WERI-Rb-1 (cell line): Measurements from ENCODE around the gene BZW2.

Source experiments
- DNase-seq: peaks from one replicate; pipeline ENCODE4 v3.0.0-alpha.2; 2020
- H3K27ac ChIP-seq: fragments of 250-450 bp; sonication (Bioruptor Pico); 2 replicates; pipeline ENCODE4 v1.5.1; 2020; ENCODE audit warnings: mild to moderate bottlenecking, moderate library complexity
- H3K27me3 ChIP-seq: fragments of 250-450 bp; sonication (Bioruptor Pico); 2 replicates; pipeline ENCODE4 v1.5.1; 2021; ENCODE audit warnings: mild to moderate bottlenecking, low read depth, moderate library complexity; ENCODE audit not compliant: insufficient read depth, severe bottlenecking
- H3K36me3 ChIP-seq: fragments of 250-450 bp; sonication (Bioruptor Pico); 2 replicates; pipeline ENCODE4 v1.5.1; 2020; ENCODE audit warnings: mild to moderate bottlenecking, moderate library complexity
- H3K4me3 ChIP-seq: 2 replicates; pipeline ENCODE4 v1.5.1; 2011; ENCODE audit warnings: low read depth, mild to moderate bottlenecking, control low read depth, low read length
- H3K9me3 ChIP-seq: fragments of 250-450 bp; sonication (Bioruptor Pico); 2 replicates; pipeline ENCODE4 v1.5.1; 2021; ENCODE audit warnings: mild to moderate bottlenecking, moderate library complexity; ENCODE audit not compliant: severe bottlenecking
- TF ChIP-seq, protein P1 (sequence below): IDR thresholded peaks from 2 replicates; pipeline ENCODE4 v1.5.1; 2011; ENCODE audit warnings: low read depth, mild to moderate bottlenecking, control low read depth, inconsistent platforms, low read length

BZW2 gene

DNA sequence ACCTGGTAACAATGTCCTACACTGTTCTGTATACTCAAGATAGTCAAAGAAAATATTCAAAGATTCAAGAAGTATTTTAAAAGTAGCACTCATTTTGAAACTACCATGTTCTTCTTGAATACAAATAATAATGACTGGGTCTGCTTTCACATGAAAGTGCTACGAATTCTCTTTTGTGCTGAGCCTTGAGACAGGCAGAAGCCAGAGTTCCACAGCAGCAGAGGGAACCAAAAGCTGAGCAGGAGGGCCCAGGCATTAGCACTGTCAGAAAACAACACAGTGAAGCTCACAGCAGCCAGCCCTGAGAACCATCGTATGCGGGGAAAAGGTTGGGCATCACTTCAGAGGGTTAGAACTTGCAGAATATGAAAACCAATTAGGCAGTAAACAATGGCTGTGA lies 39.3 kb upstream of the BZW2 start:
- Histone ChIP-seq H3K9me3 (no peaks in the 10 kb centered on the region), H3K27ac (no peak overlapping the region), H3K27me3 (no peaks in the 10 kb centered on the region), H3K36me3 (peaks cover 21% of the 10 kb centered on the region), H3K4me3 (no peak overlapping the region)
- no peak for DNase-seq
- TF ChIP-seq, protein P1, sequence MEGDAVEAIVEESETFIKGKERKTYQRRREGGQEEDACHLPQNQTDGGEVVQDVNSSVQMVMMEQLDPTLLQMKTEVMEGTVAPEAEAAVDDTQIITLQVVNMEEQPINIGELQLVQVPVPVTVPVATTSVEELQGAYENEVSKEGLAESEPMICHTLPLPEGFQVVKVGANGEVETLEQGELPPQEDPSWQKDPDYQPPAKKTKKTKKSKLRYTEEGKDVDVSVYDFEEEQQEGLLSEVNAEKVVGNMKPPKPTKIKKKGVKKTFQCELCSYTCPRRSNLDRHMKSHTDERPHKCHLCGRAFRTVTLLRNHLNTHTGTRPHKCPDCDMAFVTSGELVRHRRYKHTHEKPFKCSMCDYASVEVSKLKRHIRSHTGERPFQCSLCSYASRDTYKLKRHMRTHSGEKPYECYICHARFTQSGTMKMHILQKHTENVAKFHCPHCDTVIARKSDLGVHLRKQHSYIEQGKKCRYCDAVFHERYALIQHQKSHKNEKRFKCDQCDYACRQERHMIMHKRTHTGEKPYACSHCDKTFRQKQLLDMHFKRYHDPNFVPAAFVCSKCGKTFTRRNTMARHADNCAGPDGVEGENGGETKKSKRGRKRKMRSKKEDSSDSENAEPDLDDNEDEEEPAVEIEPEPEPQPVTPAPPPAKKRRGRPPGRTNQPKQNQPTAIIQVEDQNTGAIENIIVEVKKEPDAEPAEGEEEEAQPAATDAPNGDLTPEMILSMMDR: no peak

DNA sequence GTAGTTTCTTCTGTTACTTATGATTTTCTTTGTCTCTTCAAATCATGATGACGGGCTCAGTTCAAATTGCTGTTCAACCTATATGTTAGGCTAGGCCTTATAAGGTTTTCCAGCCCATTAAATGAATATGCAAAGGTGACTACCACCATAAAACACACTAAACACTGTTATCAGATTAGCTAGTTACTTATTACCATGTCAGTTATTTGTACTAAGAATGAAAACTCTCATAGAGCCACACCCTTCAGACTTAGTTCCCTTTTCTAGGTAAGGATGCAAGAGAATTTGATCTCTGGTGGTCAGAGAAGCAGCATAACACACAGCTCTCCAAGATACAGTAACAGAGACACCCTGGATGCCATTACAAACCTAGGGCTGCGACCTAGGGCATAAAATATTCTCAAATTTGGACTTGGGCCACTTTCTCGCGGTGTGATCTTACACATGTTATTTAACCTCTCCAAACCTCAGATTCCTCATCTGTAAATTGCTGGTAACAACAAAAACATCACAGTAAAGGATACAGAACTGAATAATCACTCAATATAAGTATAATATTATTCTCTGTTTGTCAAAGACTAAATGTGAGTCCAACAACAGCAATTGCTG lies 36.0 kb upstream of the BZW2 start:
- DNase-seq: no peak
- Histone ChIP-seq H3K36me3 (peaks cover 8% of the 10 kb centered on the region; the same call in 1 of the 2 replicates), H3K4me3 (no peak overlapping the region), H3K27me3 (no peaks in the 10 kb centered on the region), H3K9me3 (no peaks in the 10 kb centered on the region), H3K27ac (no peak overlapping the region)
- TF ChIP-seq, protein P1: no peak

DNA sequence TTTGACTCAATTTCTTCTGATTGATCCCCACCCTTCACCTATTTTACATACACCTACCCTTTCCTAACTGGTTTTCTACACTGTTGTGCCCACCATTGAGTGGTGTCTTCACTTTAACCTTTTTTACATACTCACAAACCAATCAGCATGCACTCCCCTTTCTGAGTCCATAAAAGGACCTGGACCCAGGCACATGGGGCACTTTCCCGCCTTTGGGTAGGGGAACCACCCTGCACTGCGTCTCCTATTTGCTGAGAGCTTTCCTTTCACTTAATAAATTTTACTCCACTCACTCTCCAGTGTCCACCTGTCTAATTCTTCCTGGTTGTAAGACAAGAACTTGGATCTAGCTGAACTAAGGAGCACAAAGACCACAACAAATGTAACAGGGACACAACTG lies 34.3 kb upstream of the BZW2 start:
- H3K36me3 ChIP-seq: peaks cover 8% of the 10 kb centered on the region
- no peak overlapping the region for H3K4me3 ChIP-seq
- H3K27me3 ChIP-seq: no peaks in the 10 kb centered on the region
- no peak overlapping the region for H3K27ac ChIP-seq
- no peak for DNase-seq
- TF ChIP-seq, protein P1: no peak
- H3K9me3 ChIP-seq: no peaks in the 10 kb centered on the region

DNA sequence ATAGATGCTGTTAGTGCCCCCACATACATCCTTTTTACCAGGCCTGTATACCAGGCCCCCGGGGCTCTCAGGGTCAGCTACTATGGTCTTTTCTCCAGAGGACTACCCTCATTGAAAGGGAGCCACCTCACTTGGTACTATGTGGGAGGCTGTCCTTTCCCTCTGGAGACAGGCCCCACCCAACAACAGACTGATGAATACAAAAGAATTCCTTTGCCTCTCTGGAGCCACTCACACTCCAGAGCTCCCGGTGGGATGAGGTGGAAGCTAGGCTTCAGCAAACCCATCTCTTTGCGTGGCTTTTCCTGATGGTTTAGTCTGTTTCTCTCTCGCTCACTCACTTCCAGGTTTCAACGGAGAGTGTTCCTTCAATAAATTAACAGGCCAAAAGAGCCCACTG lies 30.8 kb upstream of the BZW2 start:
- no peak for DNase-seq
- H3K4me3 ChIP-seq: no peak overlapping the region
- H3K27ac ChIP-seq: no peak overlapping the region
- H3K36me3 ChIP-seq: peaks cover 4% of the 10 kb centered on the region
- H3K9me3 ChIP-seq: no peaks in the 10 kb centered on the region
- no peaks in the 10 kb centered on the region for H3K27me3 ChIP-seq
- TF ChIP-seq, protein P1: no peak

DNA sequence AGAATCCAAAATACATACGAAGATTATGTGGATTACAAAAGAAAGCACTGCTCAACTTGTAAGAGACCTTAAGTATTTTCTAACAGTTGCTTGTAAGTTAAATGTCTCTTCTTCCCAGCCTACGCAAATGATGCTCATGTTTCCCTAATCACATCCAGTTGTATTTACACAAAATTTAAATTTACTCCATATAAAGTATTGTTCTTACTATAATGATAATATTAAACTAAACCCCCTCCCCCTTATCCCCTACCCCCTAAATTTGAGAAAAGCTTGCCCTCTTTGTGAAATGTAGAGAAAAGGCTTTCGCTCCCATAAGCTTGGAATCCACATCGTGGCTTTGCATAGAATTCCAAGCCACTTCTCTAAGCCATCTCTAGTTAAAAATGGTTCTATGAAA lies 29.9 kb upstream of the BZW2 start:
- no peak overlapping the region for H3K4me3 ChIP-seq
- TF ChIP-seq, protein P1: no peak
- peaks cover 4% of the 10 kb centered on the region for H3K36me3 ChIP-seq
- H3K27me3 ChIP-seq: no peaks in the 10 kb centered on the region
- H3K9me3 ChIP-seq: no peaks in the 10 kb centered on the region
- no peak for DNase-seq
- no peak overlapping the region for H3K27ac ChIP-seq

DNA sequence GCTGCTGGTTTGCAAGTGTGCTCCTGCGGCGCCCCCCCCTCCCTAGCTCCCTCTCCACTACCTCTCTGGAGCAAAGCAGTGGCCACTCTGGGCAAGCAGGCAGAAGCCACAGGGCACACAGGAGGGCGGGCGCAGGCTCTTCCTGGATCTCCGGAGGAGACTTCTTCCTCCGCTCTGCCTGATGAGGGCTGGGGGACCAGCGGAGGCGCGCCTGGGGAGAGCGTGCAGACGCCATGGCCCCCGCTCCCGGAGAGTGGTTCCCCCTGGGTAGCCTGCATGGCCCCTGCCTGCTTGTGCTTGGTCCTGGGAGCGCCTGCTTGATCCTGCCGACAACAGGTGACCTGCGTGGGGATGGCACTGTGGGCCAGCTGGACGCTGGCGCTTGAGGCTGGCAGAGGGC lies 29.4 kb upstream of the BZW2 start:
- no peak overlapping the region for H3K4me3 ChIP-seq
- peaks cover 4% of the 10 kb centered on the region for H3K36me3 ChIP-seq
- TF ChIP-seq, protein P1: no peak
- H3K9me3 ChIP-seq: no peaks in the 10 kb centered on the region
- no peaks in the 10 kb centered on the region for H3K27me3 ChIP-seq
- no peak for DNase-seq
- no peak overlapping the region for H3K27ac ChIP-seq
